ENCODE measurements around the gene ACOX3.

The ACOX3 gene

DNA sequence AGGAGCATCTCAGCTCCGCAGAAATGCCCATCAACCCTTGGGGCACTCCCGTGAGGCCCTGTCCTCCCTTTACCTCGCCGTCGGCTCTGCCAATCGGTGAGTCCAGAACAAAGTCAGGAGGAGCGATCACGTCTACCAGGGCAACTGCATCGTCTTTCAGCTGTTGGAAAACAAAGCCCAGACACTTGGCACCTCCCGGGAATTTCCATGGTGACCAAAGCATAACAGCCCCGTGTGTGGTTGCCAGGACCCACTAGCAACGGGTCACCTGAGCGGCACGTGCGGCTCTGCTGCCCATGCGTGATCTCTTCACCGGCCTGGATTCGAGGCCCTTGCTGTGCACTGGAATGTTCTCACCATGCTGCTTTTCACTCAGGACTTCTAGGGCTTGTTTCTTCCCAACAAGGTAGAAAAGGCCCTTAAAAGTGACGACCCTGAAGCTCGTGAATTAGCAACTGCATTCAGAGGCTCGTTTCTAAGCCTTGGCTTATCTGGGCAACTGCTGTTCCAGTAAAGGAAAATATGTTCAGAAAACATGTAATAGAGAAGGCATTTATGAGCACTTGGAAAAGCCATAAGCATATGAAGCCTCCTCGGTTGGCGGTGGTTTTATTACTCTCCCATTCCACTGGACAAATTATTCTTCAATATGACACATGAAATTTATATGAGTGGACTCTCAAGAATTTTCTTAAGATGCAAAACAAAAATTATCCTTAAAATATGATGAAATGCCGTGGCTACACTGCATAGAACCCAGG is 69.5 kb downstream of the ACOX3 start:
- no peak for DNase-seq

DNA sequence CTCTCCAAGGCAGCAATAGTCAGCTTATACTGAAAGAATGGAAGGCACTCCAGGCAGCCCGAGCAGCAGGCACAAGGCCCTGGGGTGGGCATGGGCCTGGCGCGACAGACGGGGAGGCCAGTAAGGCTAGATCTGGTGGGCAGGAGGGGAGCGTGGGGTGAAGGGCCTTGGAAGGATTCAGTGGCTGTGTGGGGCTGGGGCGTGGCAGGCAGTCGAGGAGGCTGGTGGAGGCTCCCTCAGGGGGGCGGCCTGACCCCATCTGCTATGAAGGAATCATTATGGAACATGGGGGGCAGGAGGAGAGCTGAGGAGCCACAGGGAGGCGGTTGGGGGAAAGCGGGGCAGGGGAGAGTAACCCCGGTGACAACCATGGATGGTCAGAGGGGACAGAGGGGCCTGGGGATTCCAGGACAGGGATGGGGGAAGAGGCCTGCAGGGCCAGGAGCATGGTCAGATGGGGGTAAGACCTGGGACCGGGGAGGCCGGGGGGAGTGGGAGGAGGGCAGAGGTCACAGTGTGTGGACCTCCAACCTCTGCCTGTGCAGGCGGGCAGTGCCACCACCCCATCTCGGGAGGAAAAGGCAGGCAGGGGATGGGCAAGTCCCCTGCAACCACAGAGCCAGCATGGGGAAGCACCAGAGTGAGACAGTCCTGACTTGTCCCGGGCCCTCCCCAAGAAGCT is 70.3 kb downstream of the ACOX3 start:
- DNase-seq: no peak

DNA sequence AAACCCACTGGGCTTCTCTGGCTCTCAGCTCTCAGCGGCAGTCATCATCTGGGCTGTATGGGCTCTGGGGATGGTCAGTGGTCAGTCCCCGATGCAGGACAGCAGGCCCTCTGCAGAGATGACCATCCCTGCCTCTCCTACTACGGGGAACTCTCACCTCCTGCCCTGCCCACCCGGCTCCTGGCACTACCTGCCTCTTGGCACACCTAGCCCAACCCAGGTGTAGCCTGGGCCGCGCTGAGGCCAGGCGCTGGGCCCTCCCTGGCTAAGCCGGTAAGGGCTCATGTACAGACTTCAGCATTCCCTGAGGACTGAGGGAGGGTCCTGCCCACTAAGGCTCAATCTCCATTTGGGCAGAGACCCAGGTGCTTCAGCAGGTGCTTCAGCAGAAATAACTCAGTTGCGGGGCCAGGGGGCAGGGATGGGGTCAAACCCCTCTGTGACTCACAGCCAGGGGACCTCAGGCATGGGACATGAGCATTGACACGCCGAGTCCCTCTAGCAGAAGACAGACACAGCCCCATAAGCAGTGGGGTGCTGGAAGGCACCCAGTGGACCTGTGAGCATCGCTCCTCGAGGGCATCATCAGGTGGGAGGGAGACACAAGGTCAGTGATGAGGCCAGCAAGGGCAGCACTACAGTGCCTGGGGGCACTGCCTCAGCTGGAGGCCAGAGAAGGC is 71.0 kb downstream of the ACOX3 start:
- no peak for DNase-seq

DNA sequence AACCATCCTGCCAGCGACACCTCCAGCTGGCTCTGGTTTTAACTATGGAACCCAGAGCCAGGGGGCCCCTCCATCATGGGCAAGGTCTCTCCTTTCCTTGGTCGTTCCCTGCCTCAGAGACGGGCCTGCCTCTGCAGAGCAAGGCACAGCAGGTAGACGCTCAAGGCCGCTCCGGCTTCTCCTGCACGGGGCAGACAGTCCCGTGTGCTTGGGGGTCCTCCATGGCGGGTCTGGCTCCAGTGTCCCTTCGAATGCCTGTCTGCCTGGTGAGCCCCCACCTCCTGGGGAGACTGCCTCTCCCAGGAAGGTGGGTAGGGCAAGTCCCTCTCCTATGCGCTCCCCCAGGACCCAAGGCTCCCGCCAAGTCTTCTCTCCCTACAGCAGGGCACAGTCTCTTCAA is 71.5 kb downstream of the ACOX3 start:
- no peak for DNase-seq

DNA sequence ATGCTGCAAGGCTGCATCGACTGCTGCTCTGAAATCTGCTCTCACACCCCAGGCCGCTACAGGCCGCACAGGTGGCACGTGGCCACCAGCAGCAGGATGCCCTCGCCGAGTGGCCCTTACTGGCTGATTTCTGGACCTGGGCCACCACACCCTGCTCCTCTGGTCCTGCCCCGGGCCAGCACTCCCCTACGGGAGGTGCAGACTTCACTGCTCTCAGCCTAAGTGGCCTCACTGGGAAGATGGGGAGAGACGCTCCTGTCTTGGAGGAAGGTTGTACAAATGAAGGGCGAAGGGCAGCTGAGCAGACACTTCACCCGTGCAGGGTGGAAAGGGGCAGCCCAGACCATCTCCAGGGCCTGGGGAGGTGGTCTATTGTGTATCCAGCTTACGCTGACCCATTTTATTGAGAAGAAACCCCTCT is 72.5 kb downstream of the ACOX3 start:
- DNase-seq: no peak

DNA sequence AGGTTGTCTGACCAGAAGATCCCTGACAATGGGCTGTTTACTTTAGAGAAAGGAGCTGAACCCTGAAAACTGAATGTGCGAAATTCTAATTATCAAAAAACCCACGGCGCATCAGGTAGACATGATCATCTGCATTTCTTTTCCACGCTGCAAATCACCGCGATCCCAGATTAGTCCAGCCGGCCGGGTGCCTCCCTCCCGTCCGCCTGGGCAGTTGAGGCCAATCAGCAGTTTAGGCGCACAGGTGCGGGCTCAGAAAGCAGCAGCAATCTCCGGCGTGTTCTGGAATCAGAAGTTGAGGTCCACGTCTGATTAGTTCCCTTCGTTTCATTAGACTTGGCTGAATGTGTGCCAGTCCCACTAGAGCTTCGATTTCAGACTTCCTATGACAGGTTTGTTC is 73.9 kb downstream of the ACOX3 start:
- DNase-seq: no peak

DNA sequence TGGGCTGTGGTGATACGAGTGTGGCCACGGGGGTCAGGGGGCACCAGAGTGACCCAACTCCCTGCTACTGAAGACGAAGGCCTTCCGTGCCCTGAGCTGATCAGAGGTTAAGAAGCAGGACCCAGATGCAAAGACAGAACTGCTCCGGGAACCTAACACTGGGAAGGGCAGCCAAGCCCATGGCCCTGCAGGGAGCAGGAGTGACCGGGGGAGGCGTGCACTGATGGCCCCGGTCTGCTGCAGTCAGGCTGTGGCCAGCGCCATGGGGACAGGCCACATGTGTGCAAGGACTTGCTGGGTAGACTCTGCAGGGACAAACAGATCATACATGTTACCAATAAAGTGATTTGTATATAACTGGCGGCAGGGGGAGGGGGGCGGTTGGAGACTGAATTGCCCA is 74.6 kb downstream of the ACOX3 start:
- DNase-seq: no peak

DNA sequence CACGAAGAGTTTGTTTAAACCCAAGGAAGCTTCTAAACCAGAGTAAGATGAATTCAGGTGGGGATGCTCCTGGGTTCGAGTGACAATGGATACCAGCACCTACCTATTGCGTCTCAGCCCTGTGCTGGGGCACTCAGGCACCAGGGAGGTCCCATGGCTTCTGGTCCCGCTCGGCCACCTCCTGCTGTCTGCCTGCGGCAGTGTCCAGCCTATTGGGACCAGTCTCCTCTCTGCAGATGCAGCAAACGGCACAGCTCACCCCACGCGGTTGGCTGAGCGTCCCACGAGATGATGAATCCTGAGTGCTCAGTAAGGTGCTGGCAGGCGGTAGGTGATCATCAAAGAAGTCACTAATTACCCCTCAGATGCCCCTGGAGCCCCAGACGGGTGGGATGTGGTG is 75.2 kb downstream of the ACOX3 start:
- DNase-seq: no peak

DNA sequence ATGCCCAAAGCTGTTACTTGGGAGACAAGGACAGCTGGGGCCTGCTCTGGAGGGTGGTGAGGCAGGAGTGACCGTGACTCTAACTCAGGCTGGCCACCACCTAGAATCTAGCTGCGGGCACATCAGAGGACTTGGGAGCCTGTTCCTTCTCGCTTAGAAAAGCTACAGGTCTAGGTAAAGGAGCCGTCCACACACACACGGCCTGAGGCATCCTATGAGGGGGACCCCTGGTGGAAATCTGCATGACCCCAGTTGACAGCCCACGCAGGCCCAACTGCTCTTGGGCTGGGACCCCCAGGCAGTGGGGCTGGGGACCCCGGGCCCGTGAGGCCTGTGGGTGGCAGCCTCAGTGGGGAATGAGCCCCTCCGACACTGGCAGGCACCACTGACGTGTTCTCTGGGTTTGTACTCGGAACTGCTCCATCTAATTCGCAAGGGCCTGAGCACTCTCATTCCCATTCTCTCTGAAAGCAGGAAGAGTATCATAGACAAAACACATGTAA is 75.6 kb downstream of the ACOX3 start:
- DNase-seq: no peak

DNA sequence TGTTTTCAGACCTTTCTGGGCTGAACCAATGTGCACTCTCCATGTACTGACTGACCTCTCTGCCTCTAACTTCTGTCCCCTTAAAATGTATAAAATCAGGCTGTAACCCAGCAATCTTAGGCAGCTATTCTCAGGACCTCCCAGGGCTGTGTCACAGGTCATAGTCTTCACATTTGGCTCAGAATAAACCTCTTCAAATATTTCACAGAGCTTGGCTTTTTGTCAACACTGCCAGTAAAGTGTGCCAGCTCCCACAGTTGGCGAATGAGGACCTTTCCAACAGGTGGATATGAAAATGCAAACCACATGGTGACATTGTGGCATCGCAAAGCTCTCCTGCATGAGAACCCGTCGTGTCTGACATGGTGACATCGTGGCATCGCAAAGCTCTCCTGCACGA is 76.4 kb downstream of the ACOX3 start:
- no peak for DNase-seq

DNA sequence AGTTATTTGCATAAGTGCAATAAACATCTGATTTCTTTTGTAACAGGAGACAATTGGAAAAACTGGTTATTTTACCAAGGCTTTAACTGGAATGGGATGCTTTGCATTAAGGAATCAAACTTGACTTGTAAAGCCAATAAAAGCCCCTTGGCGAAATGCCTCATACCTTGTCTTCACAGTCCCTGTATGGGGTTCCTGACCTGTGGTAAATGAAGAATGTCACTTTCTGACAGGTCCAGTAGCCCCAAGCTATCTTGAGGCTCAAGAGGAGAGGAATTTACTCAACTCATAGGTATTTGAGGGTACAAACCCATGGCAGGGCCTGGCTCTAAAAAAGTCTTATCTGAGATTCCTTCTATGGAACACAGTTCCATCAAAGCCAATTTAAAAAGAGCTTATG is 78.0 kb downstream of the ACOX3 start:
- DNase-seq: no peak

DNA sequence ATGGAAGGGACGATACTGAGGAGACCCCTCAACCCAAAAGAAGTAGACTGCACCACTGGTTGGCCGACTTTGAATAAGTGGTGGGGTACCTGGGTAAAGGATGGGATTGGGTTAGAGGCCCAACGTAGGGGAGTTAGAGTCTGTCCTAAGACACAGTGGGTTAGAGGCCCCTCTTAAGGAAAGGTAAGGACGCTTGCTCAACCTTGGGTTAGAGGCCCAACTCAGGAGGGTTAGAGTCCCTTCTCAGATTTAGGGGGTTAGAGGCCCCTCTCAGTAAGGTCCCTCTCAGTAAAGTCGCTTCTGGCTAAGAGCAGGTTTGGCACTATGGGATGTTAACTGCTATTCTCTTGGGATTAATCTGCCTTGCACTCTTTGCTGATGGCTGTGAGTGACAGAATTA is 81.3 kb downstream of the ACOX3 start:
- DNase-seq: no peak

DNA sequence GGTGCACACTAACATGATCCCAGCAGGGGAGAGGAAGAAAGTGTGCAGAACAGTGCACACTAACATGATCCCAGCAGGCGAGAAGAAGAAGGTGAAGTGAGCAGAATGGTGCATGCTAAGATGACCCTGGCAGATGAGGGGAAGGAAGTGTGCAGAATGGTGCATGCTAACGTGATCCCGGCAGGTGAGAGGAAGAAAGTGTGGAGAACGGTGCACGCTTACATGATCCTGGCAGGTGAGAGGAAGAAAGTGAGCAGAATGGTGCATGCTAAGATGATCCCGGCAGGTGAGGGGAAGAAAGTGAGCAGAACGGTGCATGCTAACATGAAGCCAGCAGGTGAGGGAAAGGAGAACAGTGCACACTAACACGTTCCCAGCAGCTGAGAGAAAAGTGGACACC is 83.7 kb downstream of the ACOX3 start:
- no peak for DNase-seq

DNA sequence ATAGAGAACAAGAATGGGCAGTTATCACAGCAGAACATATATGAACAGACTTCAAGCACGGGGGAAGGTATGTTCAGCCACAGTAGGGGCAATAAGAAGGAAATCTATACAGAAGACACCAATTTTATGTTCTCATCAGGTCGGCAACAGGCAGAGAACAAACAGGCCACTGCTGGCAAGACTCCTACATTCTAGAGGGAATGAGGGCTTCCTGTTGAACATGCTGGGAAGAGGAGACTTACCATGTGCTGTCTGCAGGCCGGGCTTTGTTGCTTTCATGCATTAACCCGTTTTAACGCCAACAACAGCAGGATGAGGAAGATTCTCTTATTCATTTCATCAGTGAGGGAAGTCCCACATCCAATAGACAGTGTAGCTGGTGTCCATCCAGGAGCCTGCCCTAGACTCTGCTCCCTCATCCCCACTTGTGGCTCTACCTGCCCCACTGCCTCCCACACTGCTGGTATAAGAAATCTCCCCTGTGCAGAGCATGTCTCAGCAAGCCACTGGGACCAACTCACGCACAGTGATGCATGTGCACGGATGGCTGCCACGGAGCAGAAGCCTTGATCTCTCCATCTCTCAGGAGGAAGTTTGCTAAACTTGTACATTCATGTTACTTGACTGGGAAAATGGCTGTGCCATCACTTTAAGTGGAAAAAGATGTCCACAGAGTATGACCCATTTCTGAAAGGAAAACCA is 84.5 kb downstream of the ACOX3 start:
- no peak for DNase-seq

DNA sequence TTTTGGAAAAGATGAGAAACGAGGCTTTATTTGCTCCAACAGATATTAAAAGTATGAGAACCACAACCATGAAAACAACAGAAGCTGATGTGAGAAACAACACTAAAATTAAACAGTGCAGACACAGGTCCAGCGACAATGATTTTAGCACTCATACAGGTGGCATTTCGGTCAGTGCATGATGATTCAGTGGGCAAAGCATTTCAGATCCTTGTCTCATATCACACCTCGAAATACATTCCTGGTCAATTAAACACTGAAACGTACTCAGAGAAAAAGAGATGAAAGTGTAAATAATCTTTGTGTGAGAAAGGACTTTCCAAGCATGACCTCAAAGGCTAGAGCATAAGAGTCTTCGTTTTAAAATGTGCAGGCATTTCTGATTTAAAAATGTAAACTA is 85.2 kb downstream of the ACOX3 start:
- no peak for DNase-seq

DNA sequence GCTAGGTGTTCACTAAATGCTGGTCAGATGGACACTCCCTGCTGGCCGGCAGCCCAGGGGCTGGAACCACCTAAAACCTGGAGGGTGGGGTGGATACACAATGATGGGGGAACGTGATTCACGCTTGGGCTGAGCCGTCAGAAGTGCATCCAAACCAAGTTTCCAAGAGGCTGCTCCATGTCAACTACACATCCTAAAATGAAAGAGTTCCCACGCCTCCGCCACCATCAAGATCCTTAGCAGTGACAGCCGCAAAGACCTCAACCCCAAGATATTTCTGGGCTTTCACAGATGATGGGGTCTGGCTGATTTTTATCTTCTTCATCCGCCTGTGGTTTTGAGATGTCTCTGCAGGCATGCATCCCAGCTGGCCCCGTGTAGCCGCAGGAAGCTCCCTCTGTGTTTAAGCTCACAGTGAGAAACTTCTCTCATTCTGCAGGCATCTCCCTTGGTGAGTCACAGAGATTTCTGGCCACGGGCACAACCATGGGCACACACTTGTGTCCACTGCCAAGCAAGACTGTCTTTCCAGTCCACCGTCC is 86.5 kb downstream of the ACOX3 start:
- DNase-seq: no peak

DNA sequence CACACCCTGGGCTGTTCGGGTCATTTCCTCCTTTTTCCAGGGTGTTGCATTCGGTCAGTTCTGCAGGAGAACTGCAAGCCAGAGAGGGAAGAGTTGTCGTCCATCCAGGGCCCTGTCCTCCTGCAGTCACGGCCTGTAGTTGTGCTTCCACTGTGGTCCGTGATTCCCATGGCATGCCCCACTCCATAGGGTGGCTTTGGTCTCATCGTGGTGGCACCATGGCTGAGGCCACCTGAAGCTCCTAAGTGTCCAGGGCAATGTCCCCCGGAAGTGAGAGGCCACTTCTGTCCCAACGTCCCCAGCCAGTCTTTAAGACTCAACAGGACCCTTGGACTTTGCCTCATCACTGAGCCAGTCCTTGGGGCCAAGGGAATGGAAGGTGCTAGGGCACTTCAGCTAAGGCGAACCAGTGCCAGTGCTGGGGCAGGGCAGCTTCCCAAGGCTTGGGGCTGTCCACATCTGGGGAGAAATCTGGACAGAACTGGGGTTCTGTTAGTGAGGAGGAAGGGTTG is 87.3 kb downstream of the ACOX3 start:
- no peak for DNase-seq

DNA sequence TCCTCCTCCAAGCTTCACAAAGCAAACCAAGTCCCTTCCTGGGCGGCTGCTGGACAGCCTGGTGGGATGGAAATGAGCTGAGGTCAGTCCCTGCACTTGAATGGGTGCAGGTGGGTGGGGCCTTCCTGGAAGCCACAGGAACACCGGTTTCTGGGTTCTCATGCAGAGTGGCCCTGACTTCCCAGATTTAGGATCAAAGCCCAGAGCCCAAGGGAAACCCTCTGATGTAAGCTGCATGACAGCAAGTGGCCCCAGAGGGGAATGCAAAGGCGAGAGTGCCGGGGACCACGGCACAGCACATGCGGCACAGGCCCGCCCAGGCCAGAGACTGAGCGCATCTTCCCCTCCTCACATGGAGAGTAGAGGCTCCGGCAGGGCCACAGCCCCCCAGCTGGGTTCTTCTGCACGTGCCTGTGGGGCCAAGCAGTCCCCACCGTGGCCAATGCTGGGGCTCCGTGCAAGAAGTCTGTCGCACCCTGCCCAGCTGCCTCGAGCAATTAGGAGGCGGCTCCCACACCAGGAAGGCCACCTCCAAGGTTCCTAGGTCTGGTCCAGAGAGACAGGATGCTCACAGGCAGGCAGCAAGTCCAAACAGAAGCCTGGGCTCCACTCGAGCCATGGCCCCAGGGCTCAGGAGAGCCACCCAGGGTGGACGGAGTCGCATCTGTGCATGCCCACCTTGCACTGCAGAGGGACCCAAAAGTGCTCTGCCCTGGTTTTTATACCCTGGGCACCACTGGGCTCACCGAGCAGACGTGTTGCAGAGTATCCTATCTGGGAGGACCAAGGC is 88.0 kb downstream of the ACOX3 start:
- DNase-seq: no peak

DNA sequence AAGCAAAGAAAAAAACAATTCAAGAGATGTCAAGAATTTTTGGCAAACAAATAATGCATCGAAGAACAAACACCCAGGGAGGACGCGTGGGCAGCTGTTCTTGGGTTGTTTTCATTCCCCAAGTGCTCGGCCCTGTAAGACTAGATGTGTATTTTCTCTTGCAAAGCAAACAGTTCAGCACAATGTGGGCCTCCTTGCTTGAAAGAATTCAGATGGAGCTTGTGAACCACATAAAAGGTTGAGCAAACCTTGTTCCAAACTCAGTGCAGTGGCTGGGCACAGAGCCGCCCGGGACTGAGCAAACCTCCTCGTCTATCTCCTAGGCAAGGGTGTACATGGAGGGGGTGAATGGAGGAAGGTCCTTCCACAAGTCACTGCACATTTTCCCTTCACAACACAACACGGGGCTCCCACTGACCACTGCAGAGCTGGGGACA is 88.6 kb downstream of the ACOX3 start:
- DNase-seq: no peak

DNA sequence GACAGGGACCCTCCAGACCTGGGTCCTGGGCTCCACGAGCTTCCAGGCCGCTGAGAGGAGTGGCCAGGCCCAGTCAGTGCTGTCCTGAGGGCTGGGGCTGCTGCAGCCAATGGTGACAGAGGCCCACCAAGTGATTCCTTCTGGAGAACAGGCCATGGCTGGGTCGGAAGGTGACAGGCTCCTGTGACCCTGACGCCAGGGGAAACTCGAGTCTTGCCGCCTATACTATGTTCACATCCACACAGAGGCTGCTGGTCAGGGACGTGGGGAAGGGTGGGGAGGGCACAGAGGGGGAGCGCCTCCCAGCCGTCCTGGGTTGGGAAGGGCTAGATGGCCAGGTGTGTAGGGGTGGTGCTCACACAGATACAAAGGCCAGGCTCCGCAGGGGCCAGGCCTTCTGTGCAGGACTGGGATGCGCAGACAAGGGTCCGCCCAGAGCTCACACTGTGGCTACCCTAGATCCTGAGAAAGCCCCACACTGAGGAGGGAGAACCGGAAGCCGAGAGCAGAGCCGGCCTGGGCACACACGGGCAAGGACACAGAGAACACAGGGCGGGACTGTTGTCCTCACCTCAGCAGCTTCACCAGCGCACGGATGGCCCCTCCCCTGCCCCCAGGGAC is 89.6 kb downstream of the ACOX3 start:
- DNase-seq: no peak

DNA sequence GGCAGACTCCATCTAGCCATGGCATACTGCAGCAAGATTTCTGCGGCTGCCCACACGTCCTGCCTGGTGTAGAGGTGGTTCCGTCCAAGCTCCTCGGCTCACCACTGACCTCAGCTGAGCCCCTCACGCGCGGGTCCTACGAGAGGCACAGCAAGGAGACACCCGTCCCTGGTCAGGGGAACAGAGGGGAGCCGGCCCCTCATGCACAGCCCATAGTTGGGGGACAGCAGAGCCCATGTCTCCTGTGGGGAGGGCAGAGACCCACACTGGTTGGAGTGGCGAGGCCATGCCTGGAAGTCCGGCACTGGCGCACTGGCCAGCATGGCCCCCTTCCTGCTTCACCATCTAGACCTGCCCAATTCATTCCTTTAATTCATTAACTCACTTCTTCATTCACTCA is 90.2 kb downstream of the ACOX3 start:
- no peak for DNase-seq
